ENCODE results near the gene ZNF688. TPM values are rescaled to one million over a fixed set of nuclear protein-coding genes. Genes with fewer than 3 reads are reported as not detected.

Gene ZNF688
- total RNA-seq, 6 experiments from 2014 or later: 4.0 to 11.5 (median 6.5) TPM

GRCh38 chr16:30555315-30556124, 16.0 kb downstream of the ZNF688 start:
- H3K27me3 ChIP-seq: no peaks in the 10 kb centered on the region
- no peak for TF ChIP-seq POLR2A (IDR thresholded peaks at IDR 0.05)
- TF ChIP-seq, protein P1, sequence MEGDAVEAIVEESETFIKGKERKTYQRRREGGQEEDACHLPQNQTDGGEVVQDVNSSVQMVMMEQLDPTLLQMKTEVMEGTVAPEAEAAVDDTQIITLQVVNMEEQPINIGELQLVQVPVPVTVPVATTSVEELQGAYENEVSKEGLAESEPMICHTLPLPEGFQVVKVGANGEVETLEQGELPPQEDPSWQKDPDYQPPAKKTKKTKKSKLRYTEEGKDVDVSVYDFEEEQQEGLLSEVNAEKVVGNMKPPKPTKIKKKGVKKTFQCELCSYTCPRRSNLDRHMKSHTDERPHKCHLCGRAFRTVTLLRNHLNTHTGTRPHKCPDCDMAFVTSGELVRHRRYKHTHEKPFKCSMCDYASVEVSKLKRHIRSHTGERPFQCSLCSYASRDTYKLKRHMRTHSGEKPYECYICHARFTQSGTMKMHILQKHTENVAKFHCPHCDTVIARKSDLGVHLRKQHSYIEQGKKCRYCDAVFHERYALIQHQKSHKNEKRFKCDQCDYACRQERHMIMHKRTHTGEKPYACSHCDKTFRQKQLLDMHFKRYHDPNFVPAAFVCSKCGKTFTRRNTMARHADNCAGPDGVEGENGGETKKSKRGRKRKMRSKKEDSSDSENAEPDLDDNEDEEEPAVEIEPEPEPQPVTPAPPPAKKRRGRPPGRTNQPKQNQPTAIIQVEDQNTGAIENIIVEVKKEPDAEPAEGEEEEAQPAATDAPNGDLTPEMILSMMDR (IDR thresholded peaks at IDR 0.05): no peak
- peaks cover 0 to 11% (median 0%) of the 10 kb centered on the region in 4 donors for H3K4me1 ChIP-seq
- H3K9me3 ChIP-seq: no peaks in the 10 kb centered on the region
- WGBS (ENCODE audit: insufficient coverage, low coverage, low lambda C conversion rate, missing lambda C conversion rate): 98% methylated on average over 9 of the region's 69 CpGs
- no peak overlapping the region for H3K4me3 ChIP-seq
- intact Hi-C loops (cut with DNase I): no loop called here
- DNase-seq (no peak), ATAC-seq (no peak)
- no peak overlapping the region for H3K27ac ChIP-seq
- peaks cover 0 to 13% (median 4%) of the 10 kb centered on the region in 4 donors for H3K36me3 ChIP-seq

DNA sequence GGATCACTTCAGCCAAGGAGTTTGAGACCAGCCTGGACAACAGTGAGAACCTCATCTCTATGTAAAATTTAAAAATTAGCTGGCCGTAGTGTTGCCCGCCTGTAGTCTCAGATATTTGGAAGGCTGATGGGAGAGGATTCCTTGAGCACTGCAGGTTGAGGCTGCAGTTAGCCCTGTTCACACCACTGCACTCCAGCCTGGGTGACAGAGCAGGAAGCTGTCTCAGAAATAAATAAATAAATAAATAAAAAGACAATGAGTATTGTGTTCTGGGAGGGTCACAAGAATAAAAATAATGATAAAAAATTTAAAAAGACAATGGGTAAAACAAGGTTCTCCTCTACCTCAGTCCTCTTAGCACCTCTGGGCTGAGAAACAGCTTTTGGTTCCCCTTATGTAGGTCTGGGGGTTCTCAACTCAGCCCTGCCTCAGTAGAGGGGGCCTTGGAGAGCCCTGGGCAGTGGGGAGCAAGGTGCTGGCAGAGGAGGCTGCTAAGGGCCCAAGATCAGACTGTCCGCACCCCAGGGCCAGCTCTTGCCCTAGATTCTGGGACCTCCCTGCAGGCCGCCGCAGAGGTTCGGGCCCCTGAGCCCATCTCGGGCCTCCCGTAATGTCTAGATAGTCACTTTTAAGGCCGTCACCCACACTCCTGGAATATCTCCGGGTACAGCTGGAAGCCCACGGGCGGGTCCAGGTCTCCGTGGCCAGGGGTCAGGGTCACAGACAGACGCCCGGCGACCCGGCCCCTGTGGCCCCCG, 16.8 kb downstream of the ZNF688 start:
- TF ChIP-seq, protein P1 (IDR thresholded peaks at IDR 0.05): no peak
- TF ChIP-seq POLR2A (IDR thresholded peaks at IDR 0.05): no peak
- H3K36me3 ChIP-seq: peaks cover 0 to 13% (median 4%) of the 10 kb centered on the region in 4 donors
- peaks cover 0 to 11% (median 0%) of the 10 kb centered on the region in 4 donors for H3K4me1 ChIP-seq
- no peak overlapping the region for H3K27ac ChIP-seq
- no peaks in the 10 kb centered on the region for H3K27me3 ChIP-seq
- 67% methylated on average over 5 of the region's 18 CpGs for WGBS (ENCODE audit: insufficient coverage, low coverage, low lambda C conversion rate, missing lambda C conversion rate)
- H3K4me3 ChIP-seq: no peak overlapping the region
- DNase-seq (no peak), ATAC-seq (no peak)
- no peaks in the 10 kb centered on the region for H3K9me3 ChIP-seq
- intact Hi-C loops (cut with DNase I): no loop called here

- no peak overlapping the region for H3K4me3 ChIP-seq
- 86% methylated on average over 2 of the region's 2 CpGs for WGBS (ENCODE audit: insufficient coverage, low coverage, low lambda C conversion rate, missing lambda C conversion rate)
- H3K36me3 ChIP-seq: peaks cover 0 to 13% (median 4%) of the 10 kb centered on the region in 4 donors
- DNase-seq: no peak
- H3K27me3 ChIP-seq: no peaks in the 10 kb centered on the region
- peaks cover 0 to 7% (median 0%) of the 10 kb centered on the region in 4 donors for H3K4me1 ChIP-seq
- TF ChIP-seq POLR2A (IDR thresholded peaks at IDR 0.05): no peak
- TF ChIP-seq, protein P1 (IDR thresholded peaks at IDR 0.05): no peak
- H3K9me3 ChIP-seq: no peaks in the 10 kb centered on the region
- no peak overlapping the region for H3K27ac ChIP-seq
- intact Hi-C loops (cut with DNase I): no loop called here
- no peak for ATAC-seq
These were observed 18.1 kb downstream of the ZNF688 start for GRCh38 chr16:30553393-30553899.

- Histone ChIP-seq H3K4me3 (no peak overlapping the region), H3K27me3 (no peaks in the 10 kb centered on the region), H3K9me3 (no peaks in the 10 kb centered on the region), H3K27ac (no peak overlapping the region), H3K4me1 (peaks cover 0 to 7% (median 0%) of the 10 kb centered on the region in 4 donors), H3K36me3 (peaks cover 0 to 13% (median 4%) of the 10 kb centered on the region in 4 donors)
- TF ChIP-seq, protein P1 (IDR thresholded peaks at IDR 0.05): no peak
- TF ChIP-seq POLR2A (IDR thresholded peaks at IDR 0.05): no peak
- 100% methylated on average over 1 of the region's 4 CpGs for WGBS (ENCODE audit: insufficient coverage, low coverage, low lambda C conversion rate, missing lambda C conversion rate)
- no peak for DNase-seq
- intact Hi-C loops (cut with DNase I): no loop called here
- no peak for ATAC-seq
These were observed 18.6 kb downstream of the ZNF688 start for GRCh38 chr16:30552956-30553355.

Measured in right lobe of liver (tissue), 6 donors.